Omental fat pad (tissue), 4 donors: Measurements from ENCODE around the gene FES. TPM values are rescaled to one million over a fixed set of nuclear protein-coding genes. Genes with fewer than 3 reads are reported as not detected.

Experiments
- ATAC-seq: fragments of 150-250 bp; one replicate; pipeline ENCODE4 v1.9.1; 2016; ENCODE audit warnings: mild to moderate bottlenecking, moderate library complexity; ENCODE audit not compliant: low FRiP score
- DNase-seq: peaks from one replicate; pipeline ENCODE4 v3.0.0-alpha.2; 2019; ENCODE audit warnings: low spot score
- small RNA-seq: library from RNA; depleted of rRNA; stranded (forward); fragments of <200 nt; gene quantifications from one replicate; pipeline ENCODE3, GENCODE V24; 2016
- total RNA-seq, 4 donors: library from RNA; depleted of rRNA; stranded (reverse); fragments of >200 nt; gene quantifications; one replicate each; pipeline ENCODE4 v1.1.0, GENCODE V29; 2016
- TF ChIP-seq, protein P1 (sequence below), 3 donors: fragments of 450-650 bp; IDR thresholded peaks; one replicate each; pipeline ENCODE4 v1.5.1; 2016 to 2017; ENCODE audit warnings: antibody characterized with exemption in 3 of 3, mild to moderate bottlenecking in 3 of 3, moderate library complexity in 2 of 3

Gene FES
- total RNA-seq, 4 donors from 2014 or later, result 57.0 to 146 (median 77.2) TPM

DNA sequence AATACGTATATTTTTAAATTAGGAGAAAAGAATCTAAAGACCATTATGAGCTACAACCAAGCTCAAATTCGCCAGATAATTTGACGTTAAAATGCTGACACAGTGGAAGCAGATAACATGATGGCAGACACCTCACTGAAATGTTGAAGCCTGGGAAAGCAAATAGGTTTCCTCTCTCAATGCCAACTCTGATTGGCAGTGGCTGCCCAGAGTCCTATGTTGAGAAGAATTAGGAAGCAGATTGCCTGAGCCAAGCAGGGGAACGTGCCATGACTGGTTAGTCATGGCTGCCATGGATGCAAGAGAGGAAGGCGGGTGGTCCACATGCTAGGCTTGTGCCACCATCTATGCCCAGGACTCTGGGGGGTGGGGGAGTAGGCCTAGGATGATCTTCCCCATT lies 54.0 kb downstream of the FES start:
- TF ChIP-seq, protein P1, sequence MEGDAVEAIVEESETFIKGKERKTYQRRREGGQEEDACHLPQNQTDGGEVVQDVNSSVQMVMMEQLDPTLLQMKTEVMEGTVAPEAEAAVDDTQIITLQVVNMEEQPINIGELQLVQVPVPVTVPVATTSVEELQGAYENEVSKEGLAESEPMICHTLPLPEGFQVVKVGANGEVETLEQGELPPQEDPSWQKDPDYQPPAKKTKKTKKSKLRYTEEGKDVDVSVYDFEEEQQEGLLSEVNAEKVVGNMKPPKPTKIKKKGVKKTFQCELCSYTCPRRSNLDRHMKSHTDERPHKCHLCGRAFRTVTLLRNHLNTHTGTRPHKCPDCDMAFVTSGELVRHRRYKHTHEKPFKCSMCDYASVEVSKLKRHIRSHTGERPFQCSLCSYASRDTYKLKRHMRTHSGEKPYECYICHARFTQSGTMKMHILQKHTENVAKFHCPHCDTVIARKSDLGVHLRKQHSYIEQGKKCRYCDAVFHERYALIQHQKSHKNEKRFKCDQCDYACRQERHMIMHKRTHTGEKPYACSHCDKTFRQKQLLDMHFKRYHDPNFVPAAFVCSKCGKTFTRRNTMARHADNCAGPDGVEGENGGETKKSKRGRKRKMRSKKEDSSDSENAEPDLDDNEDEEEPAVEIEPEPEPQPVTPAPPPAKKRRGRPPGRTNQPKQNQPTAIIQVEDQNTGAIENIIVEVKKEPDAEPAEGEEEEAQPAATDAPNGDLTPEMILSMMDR (IDR thresholded peaks at IDR 0.05), result no peak
- ATAC-seq (no peak), DNase-seq (no peak)

DNA sequence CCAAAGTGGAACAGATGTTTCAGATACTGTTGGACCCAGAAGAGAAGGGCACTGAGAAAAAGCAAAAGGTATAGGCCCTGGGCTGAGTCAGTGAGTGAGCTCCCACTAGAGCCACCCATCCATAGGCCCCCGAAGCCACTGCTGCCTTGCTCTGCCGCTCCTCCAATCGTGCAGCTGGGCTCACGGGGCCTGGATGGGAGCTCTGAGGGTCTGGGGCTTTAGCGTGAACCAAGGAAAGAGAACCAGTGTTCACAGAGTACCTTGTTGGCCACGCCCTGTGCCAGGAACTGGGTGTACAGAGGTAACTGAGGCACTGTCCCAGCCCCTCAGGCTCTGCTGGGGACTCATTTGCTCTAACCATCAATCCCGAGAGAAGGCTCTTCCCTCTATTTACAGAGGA lies 55.5 kb downstream of the FES start:
- DNase-seq (no peak), ATAC-seq (no peak)
- TF ChIP-seq, protein P1 (IDR thresholded peaks at IDR 0.05), result no peak

DNA sequence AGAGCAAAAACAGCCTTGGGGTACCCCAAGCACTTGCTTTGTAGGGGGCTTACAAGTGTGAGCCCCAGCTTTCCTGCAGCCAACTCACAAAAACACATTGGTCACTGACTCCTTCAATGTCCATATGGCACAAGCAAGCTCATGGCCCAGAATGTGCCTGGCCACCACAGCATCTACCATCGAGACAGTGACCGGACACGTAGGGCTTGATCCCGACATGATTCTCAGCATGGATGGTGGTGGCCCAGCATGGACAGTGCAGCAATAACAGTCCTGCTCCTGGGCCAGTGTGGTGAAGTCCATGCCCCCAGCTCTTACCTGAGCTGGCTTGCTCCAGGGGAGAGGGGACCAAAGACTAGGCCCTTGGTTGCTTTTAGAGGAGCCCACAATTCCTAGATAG lies 56.7 kb downstream of the FES start:
- TF ChIP-seq, protein P1 (IDR thresholded peaks at IDR 0.05), result no peak
- no peak for DNase-seq
- ATAC-seq, result no peak

DNA sequence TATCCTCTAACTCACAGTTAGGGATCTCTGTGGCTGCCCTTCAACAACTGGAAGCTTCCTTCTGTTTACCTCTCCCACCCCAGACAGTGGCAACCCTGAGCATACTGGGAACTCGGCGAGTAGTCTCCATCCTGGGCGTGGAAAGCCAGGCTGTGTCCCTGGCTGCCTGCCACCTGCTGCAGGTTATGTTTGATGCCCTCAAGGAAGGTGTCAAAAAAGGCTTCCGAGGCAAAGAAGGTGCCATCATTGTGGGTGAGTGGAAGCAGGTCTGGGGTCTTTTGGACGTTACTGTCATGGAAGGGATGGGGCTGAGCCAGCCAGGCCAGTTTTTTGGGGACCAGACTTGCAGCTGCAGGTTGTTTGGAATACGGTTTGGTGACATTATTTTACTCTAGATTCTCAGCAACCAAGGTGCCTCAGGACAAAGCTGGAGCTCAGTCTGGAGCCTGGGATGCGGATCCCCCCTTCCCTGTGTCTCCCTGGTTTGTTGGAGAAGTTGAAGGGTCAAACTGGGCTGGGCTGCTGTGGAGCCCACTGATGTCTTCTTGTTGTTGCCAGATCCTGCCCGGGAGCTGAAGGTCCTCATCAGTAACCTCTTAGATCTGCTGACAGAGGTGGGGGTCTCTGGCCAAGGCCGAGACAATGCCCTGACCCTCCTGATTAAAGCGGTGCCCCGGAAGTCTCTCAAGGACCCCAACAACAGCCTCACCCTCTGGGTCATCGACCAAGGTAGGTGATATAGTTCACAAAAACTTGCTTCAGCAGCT lies 58.2 kb downstream of the FES start:
- ATAC-seq, result no peak
- no peak for DNase-seq
- TF ChIP-seq, protein P1 (IDR thresholded peaks at IDR 0.05), result no peak

DNA sequence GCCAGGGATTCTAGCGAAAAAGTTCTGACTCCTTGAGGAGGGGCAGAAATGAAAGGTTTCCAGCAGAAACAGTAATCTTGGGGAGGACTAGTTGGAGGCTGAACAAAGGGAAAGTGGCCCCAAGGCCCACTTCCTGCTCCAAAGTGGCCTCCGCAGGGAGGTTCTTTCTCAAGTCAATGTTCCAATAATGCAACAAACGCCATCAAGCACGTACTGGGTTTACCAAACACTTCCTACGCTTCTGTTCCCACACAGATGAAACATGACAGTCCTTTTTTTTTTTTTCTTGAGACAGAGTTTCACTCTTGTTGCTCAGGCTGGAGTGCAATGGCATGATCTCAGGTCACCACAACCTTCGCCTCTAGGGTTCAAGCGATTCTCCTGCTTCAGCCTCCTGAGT lies 60.8 kb downstream of the FES start:
- ATAC-seq (no peak), DNase-seq (no peak)
- TF ChIP-seq, protein P1 (IDR thresholded peaks at IDR 0.05), result no peak

Small RNA genes lying within 50 kb of the gene (small RNA-seq; reads per million reads assigned to genes)
- not detected for gene RN7SL363P

Other genes starting within 250 kb of the FES start
- 10 to 100 TPM in 1 of 4 donors, 1 to 10 TPM in 3; 1.7 to 13.2 (median 4.2) TPM for gene BLM, start 167.2 kb upstream of the FES start, total RNA-seq
- gene FURIN, start 15.9 kb upstream of the FES start, total RNA-seq, result 100 to 1,000 TPM in 2 of 4 donors, 10 to 100 TPM in 2; 58.7 to 121 (median 92.3) TPM
- gene MAN2A2, start 18.8 kb downstream of the FES start, total RNA-seq, result 10 to 100 TPM; 32.9 to 90.3 (median 66.4) TPM
- 10 to 100 TPM; 11.2 to 27.3 (median 18.0) TPM for gene HDDC3, start 48.0 kb downstream of the FES start, total RNA-seq
- gene UNC45A, start 50.8 kb downstream of the FES start, total RNA-seq, result 10 to 100 TPM; 40.8 to 61.5 (median 48.8) TPM
- gene RCCD1, start 70.4 kb downstream of the FES start, total RNA-seq, result 1 to 10 TPM; 2.6 to 6.6 (median 5.0) TPM
- gene PRC1, start 110.0 kb downstream of the FES start, total RNA-seq, result 10 to 100 TPM in 2 of 4 donors, 1 to 10 TPM in 2; 3.5 to 26.2 (median 11.9) TPM
- 10 to 100 TPM in 1 of 4 donors, 1 to 10 TPM in 3; 4.7 to 12.4 (median 8.0) TPM for gene VPS33B, start 138.1 kb downstream of the FES start, total RNA-seq
- gene SV2B, start 215.8 kb downstream of the FES start, total RNA-seq, result 1 to 10 TPM; 1.3 to 9.6 (median 4.2) TPM